Stimulated activated CD8-positive, alpha-beta memory T cell treated with anti-CD3 and anti-CD28 coated beads, Interleukin-7, amount 100 ng/mL, for 24 hours (primary cell): Measurements from ENCODE around the gene DRICH1.
A peak's percentile ranks its signal among the peaks of the same experiment; 100 is the strongest.
"Not testable (repeated sequence)": the region's sequence is repeated elsewhere in the genome, so short reads cannot be mapped to it uniquely, and the experiment has no call there.

Source experiments
- DNase-seq: peaks from one replicate; pipeline ENCODE4 v3.0.0-alpha.2; 2020; ENCODE audit warnings: low read depth

Gene DRICH1

GRCh38 chr22:23649071-23649501, 17.0 kb upstream of the DRICH1 start:
- no peak for DNase-seq

- not testable (repeated sequence) for DNase-seq
Observed at GRCh38 chr22:23646526-23646925, 14.4 kb upstream of the DRICH1 start.

GRCh38 chr22:23640206-23640605, 8.1 kb upstream of the DRICH1 start:
- DNase-seq, result not testable (repeated sequence)

GRCh38 chr22:23639661-23640060, 7.5 kb upstream of the DRICH1 start:
- no peak for DNase-seq

GRCh38 chr22:23638611-23639010, 6.5 kb upstream of the DRICH1 start:
- DNase-seq, result no peak

- DNase-seq, result not testable (repeated sequence)
Observed at GRCh38 chr22:23635291-23635690, 3.2 kb upstream of the DRICH1 start.

- DNase-seq, result not testable (repeated sequence)
Observed at GRCh38 chr22:23628056-23628743, 3.9 kb downstream of the DRICH1 start.

GRCh38 chr22:23627401-23628055, 4.6 kb downstream of the DRICH1 start:
- DNase-seq, result peak; percentile 4

- no peak for DNase-seq
Observed at GRCh38 chr22:23626286-23626975, 5.7 kb downstream of the DRICH1 start.

- DNase-seq, result no peak
Observed at GRCh38 chr22:23622634-23623033, 9.5 kb downstream of the DRICH1 start.

GRCh38 chr22:23621916-23622315, 10.2 kb downstream of the DRICH1 start:
- not testable (repeated sequence) for DNase-seq

- no peak for DNase-seq
Observed at GRCh38 chr22:23621082-23621780, 10.9 kb downstream of the DRICH1 start.

GRCh38 chr22:23613193-23613972, 18.7 kb downstream of the DRICH1 start:
- DNase-seq, result no peak

- DNase-seq, result no peak
Observed at GRCh38 chr22:23609983-23610781, 21.9 kb downstream of the DRICH1 start.

- no peak for DNase-seq
Observed at GRCh38 chr22:23608583-23608982, 23.5 kb downstream of the DRICH1 start.

GRCh38 chr22:23606204-23607131, 25.7 kb downstream of the DRICH1 start:
- DNase-seq, result no peak

- no peak for DNase-seq
Observed at GRCh38 chr22:23604939-23605712, 27.0 kb downstream of the DRICH1 start.

GRCh38 chr22:23603266-23603665, 28.9 kb downstream of the DRICH1 start:
- no peak for DNase-seq
